Neuronal stem cell (in vitro differentiated cells): ENCODE data around the gene CSNK1E.

Source experiments
- DNase-seq: peaks from one replicate; pipeline ENCODE4 v3.0.0-alpha.2; 2013; ENCODE audit warnings: low spot score
- H2AFZ ChIP-seq: one replicate; pipeline ENCODE4 v1.6.1; 2013; ENCODE audit warnings: mild to moderate bottlenecking, low read length, inconsistent platforms
- H2AK5ac ChIP-seq: 2 replicates; pipeline ENCODE4 v1.6.1; 2013; ENCODE audit warnings: low read depth, mild to moderate bottlenecking, inconsistent platforms, low read length, moderate library complexity, mixed read lengths
- H2BK120ac ChIP-seq: 2 replicates; pipeline ENCODE4 v1.6.1; 2013; ENCODE audit warnings: low read depth, mild to moderate bottlenecking, inconsistent platforms, low read length, moderate library complexity, mixed read lengths
- H2BK12ac ChIP-seq: one replicate; pipeline ENCODE4 v1.6.1; 2013; ENCODE audit warnings: low read length, inconsistent platforms
- H2BK15ac ChIP-seq: 2 replicates; pipeline ENCODE4 v1.6.1; 2013; ENCODE audit warnings: mild to moderate bottlenecking, low read length, inconsistent platforms, mixed read lengths
- H2BK5ac ChIP-seq: one replicate; pipeline ENCODE4 v1.6.1; 2013; ENCODE audit warnings: inconsistent platforms, mild to moderate bottlenecking, low read length, moderate library complexity
- H3K14ac ChIP-seq: one replicate; pipeline ENCODE4 v1.6.1; 2013; ENCODE audit warnings: low read length, inconsistent platforms
- H3K18ac ChIP-seq: 2 replicates; pipeline ENCODE4 v1.6.1; 2013; ENCODE audit warnings: low read length, inconsistent platforms
- H3K23ac ChIP-seq: 2 replicates; pipeline ENCODE4 v1.6.1; 2013; ENCODE audit warnings: low read depth, mild to moderate bottlenecking, mixed read lengths, low read length, inconsistent platforms; ENCODE audit not compliant: poor library complexity
- H3K27ac ChIP-seq: replicated peaks from 3 replicates; pipeline ENCODE4 v1.5.1; 2013; ENCODE audit warnings: low read length, inconsistent platforms
- H3K27me3 ChIP-seq, 3 experiments: 2 replicates each; pipeline ENCODE4 v1.6.1; 2013; ENCODE audit warnings: low read length in 3 of 3, mild to moderate bottlenecking in 2 of 3, inconsistent platforms in 1 of 3, low read depth in 1 of 3, mixed read lengths in 1 of 3, moderate library complexity in 1 of 3; ENCODE audit not compliant: control insufficient read depth in 3 of 3, insufficient read depth in 3 of 3
- H3K36me3 ChIP-seq, 2 donors: replicated peaks in 1 of 2; 2 replicates each; pipeline ENCODE4 v1.6.1; 2013; ENCODE audit warnings: low read length in 2 of 2; ENCODE audit not compliant: control insufficient read depth in 2 of 2, insufficient read depth in 2 of 2
- H3K4ac ChIP-seq: 2 replicates; pipeline ENCODE4 v1.6.1; 2013; ENCODE audit warnings: inconsistent platforms, mild to moderate bottlenecking, low read length, moderate library complexity
- H3K4me1 ChIP-seq, 2 donors: 1 replicate in 1 of 2; 2 replicates in 1 of 2; pipeline ENCODE4 v1.6.1; 2013; ENCODE audit warnings: low read length in 2 of 2, low read depth in 1 of 2; ENCODE audit not compliant: control insufficient read depth in 2 of 2, insufficient read depth in 1 of 2
- H3K4me2 ChIP-seq: one replicate; pipeline ENCODE4 v1.6.1; 2013; ENCODE audit warnings: mild to moderate bottlenecking, low read length, inconsistent platforms; ENCODE audit not compliant: insufficient read depth, poor library complexity, severe bottlenecking
- H3K4me3 ChIP-seq, 2 donors: 2 replicates each; pipeline ENCODE4 v1.5.1; 2013; ENCODE audit warnings: low read length in 2 of 2, mild to moderate bottlenecking in 2 of 2, inconsistent platforms in 1 of 2, moderate library complexity in 1 of 2
- H3K79me1 ChIP-seq: one replicate; pipeline ENCODE4 v1.6.1; 2013; ENCODE audit warnings: low read depth, mild to moderate bottlenecking, inconsistent platforms, low read length, moderate library complexity
- H3K9ac ChIP-seq: one replicate; pipeline ENCODE4 v1.6.1; 2013; ENCODE audit warnings: mild to moderate bottlenecking, low read depth, low read length, inconsistent platforms; ENCODE audit not compliant: poor library complexity
- H3K9me3 ChIP-seq, 2 donors: replicated peaks in 1 of 2; 2 replicates each; pipeline versions ENCODE3 to v1.6.1; 2013; ENCODE audit warnings: low read length in 2 of 2, mild to moderate bottlenecking in 2 of 2, inconsistent platforms in 1 of 2, low read depth in 1 of 2, mixed read lengths in 1 of 2, moderate library complexity in 1 of 2; ENCODE audit not compliant: control insufficient read depth in 2 of 2, insufficient read depth in 1 of 2
- H4K8ac ChIP-seq: one replicate; pipeline ENCODE4 v1.6.1; 2013; ENCODE audit warnings: low read depth, mild to moderate bottlenecking, inconsistent platforms, low read length, moderate library complexity
- H4K91ac ChIP-seq: one replicate; pipeline ENCODE4 v1.6.1; 2013; ENCODE audit warnings: low read length, low read depth, mild to moderate bottlenecking, inconsistent platforms; ENCODE audit not compliant: poor library complexity
- WGBS, 2 donors: extraction: QIAGEN DNeasy Blood & Tissue Kit; methylation state at CpG; one replicate each; pipeline ENCODE4 v1.1.7; 2013; ENCODE audit warnings: missing lambda C conversion rate in 2 of 2, mixed read lengths in 1 of 2; ENCODE audit not compliant: insufficient read length in 2 of 2, insufficient replicate concordance in 1 of 2; ENCODE audit errors: extremely low coverage in 2 of 2; 5-methylcytosine and 5-hydroxymethylcytosine counted together

Gene CSNK1E

DNA sequence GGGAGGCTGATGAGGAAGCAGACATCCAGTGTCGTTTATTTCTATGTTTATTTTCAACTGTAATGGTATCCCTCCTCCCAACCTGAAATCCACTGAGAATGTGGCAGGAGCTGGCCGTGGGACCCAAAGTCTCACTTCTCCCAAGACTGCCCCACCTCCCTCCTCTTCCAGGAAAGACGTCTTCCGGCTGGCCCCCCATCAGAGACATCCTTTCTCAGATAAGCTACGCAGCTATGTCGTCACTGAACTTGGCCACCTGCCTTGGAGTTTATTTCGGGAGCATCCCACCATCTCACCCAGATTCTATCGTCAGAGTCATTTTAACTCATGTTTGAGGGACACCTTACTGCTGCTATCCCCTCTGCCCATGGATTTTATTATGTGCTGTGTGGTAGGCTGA, 58.3 kb downstream of the CSNK1E start:
- H3K4me1 ChIP-seq = peaks cover 25 to 28% of the 10 kb centered on the region in 2 donors
- H3K18ac ChIP-seq = no peak overlapping the region
- no peak overlapping the region for H2BK5ac ChIP-seq
- peaks cover 2 to 3% of the 10 kb centered on the region in 2 donors for H3K36me3 ChIP-seq
- H3K9me3 ChIP-seq = no peaks in the 10 kb centered on the region
- no peak overlapping the region for H3K4me2 ChIP-seq
- H3K4me3 ChIP-seq = no peak overlapping the region
- peak overlapping the region; percentile 81 for H2AK5ac ChIP-seq
- H2BK15ac ChIP-seq = no peak overlapping the region
- no peak overlapping the region for H4K8ac ChIP-seq
- H3K23ac ChIP-seq = no peak overlapping the region
- DNase-seq = no peak
- no peak overlapping the region for H3K14ac ChIP-seq
- H3K27ac ChIP-seq = no peak overlapping the region
- no peak overlapping the region for H3K9ac ChIP-seq
- no peak overlapping the region for H2AFZ ChIP-seq
- H2BK12ac ChIP-seq = no peak overlapping the region
- H3K4ac ChIP-seq = no peak overlapping the region
- no peaks in the 10 kb centered on the region for H3K27me3 ChIP-seq
- no CpG with 5 or more reads among the region's 8 CpGs for WGBS, 2 donors
- H3K79me1 ChIP-seq = peaks cover 3% of the 10 kb centered on the region
- no peak overlapping the region for H4K91ac ChIP-seq
- H2BK120ac ChIP-seq = no peak overlapping the region

DNA sequence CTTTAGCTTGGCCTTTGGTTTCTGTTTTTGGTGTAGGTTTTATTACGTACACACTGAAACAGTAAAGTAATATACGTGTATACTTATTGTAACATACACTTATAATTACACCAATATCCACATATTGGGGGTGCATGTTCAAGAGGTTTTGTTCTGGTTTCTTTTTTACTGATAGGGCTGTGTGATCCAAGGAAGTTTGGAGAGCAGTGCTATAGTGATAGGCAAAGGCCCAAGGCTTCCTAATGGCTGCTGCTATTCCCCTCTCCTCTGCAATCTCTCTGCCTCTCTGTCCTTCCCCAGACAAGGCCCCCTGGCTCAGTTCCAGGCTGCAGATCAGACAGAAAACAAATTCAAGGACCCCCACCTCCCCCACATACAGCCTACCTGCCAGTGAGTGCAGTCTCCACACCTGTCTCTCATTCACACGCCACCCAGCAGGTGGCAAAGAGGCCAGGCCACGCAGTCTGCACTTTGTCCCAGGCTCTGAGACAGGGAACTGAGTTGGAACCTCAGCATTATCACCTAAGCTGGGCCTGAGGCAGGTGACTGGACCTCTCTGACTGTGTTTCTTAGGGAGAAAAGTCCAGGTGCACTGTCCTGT, 59.5 kb downstream of the CSNK1E start:
- Histone ChIP-seq H3K9me3 (no peaks in the 10 kb centered on the region), H2BK15ac (no peak overlapping the region), H2AK5ac (peak overlapping the region; percentile 60), H2BK5ac (no peak overlapping the region), H4K91ac (no peak overlapping the region), H2BK12ac (no peak overlapping the region), H3K9ac (no peak overlapping the region), H3K4me1 (peaks cover 25 to 28% of the 10 kb centered on the region in 2 donors), H2AFZ (no peak overlapping the region), H3K27me3 (no peaks in the 10 kb centered on the region), H3K27ac (no peak overlapping the region), H4K8ac (no peak overlapping the region), H3K23ac (no peak overlapping the region), H3K14ac (peak overlapping the region; percentile 63), H3K18ac (peak overlapping the region; percentile 35), H3K4me2 (no peak overlapping the region), H2BK120ac (no peak overlapping the region), H3K36me3 (no peaks in the 10 kb centered on the region), H3K4ac (no peak overlapping the region), H3K4me3 (no peak overlapping the region), H3K79me1 (peaks cover 3% of the 10 kb centered on the region)
- WGBS, 2 donors = no CpG with 5 or more reads among the region's 4 CpGs
- DNase-seq = no peak

DNA sequence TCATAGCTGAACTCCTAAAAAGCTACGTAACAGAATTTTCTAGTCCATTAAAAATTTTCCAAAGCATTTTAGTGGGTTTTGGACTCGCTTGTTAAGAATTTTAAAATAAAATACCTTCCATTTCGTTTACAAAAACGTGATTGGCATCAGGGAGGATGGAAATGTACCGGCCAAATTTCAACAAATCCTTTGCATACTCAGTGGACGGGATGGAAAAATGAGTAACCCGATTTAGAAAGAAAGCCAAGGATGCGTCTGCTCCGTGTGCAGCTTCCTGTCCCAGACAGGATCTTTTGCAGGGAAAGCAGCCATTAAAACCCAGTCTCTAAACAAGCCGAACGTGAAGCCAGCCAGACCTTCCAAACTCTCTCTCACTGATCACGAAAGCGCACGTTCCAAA, 60.1 kb downstream of the CSNK1E start:
- H3K4me2 ChIP-seq = no peak overlapping the region
- H3K23ac ChIP-seq = no peak overlapping the region
- H4K91ac ChIP-seq = no peak overlapping the region
- no peak overlapping the region for H3K9ac ChIP-seq
- no peaks in the 10 kb centered on the region for H3K27me3 ChIP-seq
- H2BK15ac ChIP-seq = no peak overlapping the region
- H3K36me3 ChIP-seq = no peaks in the 10 kb centered on the region
- H2BK5ac ChIP-seq = no peak overlapping the region
- no peaks in the 10 kb centered on the region for H3K9me3 ChIP-seq
- H3K4me1 ChIP-seq = peaks cover 22 to 26% of the 10 kb centered on the region in 2 donors
- no peak overlapping the region for H3K14ac ChIP-seq
- no peak overlapping the region for H3K18ac ChIP-seq
- no peak overlapping the region for H3K27ac ChIP-seq
- H2AFZ ChIP-seq = no peak overlapping the region
- WGBS, 2 donors = no CpG with 5 or more reads among the region's 14 CpGs
- H3K4me3 ChIP-seq = no peak overlapping the region
- H2BK12ac ChIP-seq = no peak overlapping the region
- H3K79me1 ChIP-seq = peaks cover 3% of the 10 kb centered on the region
- H3K4ac ChIP-seq = no peak overlapping the region
- no peak overlapping the region for H2AK5ac ChIP-seq
- H4K8ac ChIP-seq = no peak overlapping the region
- no peak for DNase-seq
- no peak overlapping the region for H2BK120ac ChIP-seq

DNA sequence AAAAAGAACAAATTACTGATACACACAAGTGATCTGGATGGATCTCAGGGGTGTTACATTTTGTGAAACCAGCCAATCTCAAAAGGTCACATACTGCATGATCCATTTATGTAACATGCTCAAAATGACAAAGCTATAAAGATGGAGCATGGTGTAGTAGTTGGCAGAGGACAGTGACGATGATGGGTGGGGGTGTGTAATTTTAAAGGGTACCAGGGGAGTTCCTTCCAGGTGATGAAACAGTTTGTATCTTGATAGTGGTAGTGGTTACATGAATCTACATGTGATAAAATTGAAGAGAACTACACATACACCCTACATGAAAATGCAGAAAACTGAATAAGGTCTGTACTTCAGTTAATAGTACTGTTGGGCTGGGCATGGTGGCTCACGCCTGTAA, 61.5 kb downstream of the CSNK1E start:
- no peak overlapping the region for H2BK120ac ChIP-seq
- no peak overlapping the region for H2AK5ac ChIP-seq
- peaks cover 5% of the 10 kb centered on the region for H3K79me1 ChIP-seq
- H2BK12ac ChIP-seq = no peak overlapping the region
- DNase-seq = no peak
- H3K18ac ChIP-seq = no peak overlapping the region
- H3K36me3 ChIP-seq = no peaks in the 10 kb centered on the region
- no peak overlapping the region for H3K4me3 ChIP-seq
- H3K4me1 ChIP-seq = peaks cover 14 to 17% of the 10 kb centered on the region in 2 donors
- no peak overlapping the region for H3K27ac ChIP-seq
- no peak overlapping the region for H4K91ac ChIP-seq
- no peak overlapping the region for H3K9ac ChIP-seq
- H2BK15ac ChIP-seq = no peak overlapping the region
- no peak overlapping the region for H2BK5ac ChIP-seq
- H3K14ac ChIP-seq = no peak overlapping the region
- H3K27me3 ChIP-seq = no peaks in the 10 kb centered on the region
- no peaks in the 10 kb centered on the region for H3K9me3 ChIP-seq
- no peak overlapping the region for H4K8ac ChIP-seq
- H3K4ac ChIP-seq = no peak overlapping the region
- H2AFZ ChIP-seq = no peak overlapping the region
- H3K4me2 ChIP-seq = no peak overlapping the region
- WGBS, 2 donors = no CpG with 5 or more reads among the region's 2 CpGs
- no peak overlapping the region for H3K23ac ChIP-seq
